GM23338 (cell line): Measurements from ENCODE around the gene GALM. TPM values are rescaled to one million over a fixed set of nuclear protein-coding genes. Genes with fewer than 3 reads are reported as not detected.

ENCODE experiments used
- ATAC-seq: fragments of 200-7000 bp; cut with Tn5 transposase; 3 replicates; pipeline ENCODE4 v1.9.1; 2020
- DNase-seq: peaks from one replicate; pipeline ENCODE4 v3.0.0-alpha.2; 2015; ENCODE audit warnings: low spot score
- H2AFZ ChIP-seq: fragments of 200-600 bp; sonication (generic); 2 replicates; pipeline ENCODE4 v1.8.0; 2016; ENCODE audit warnings: antibody characterized with exemption, mild to moderate bottlenecking, moderate library complexity
- H3F3A ChIP-seq: fragments of 200-600 bp; sonication (generic); replicated peaks from 2 replicates; pipeline ENCODE4 v1.8.0; 2017; ENCODE audit warnings: antibody characterized with exemption, mixed run types, low read depth
- H3K27ac ChIP-seq: fragments of 200-600 bp; sonication (generic); 2 replicates; pipeline ENCODE4 v1.6.1; 2016; ENCODE audit warnings: low read depth
- H3K27me3 ChIP-seq: fragments of 200-600 bp; sonication (generic); 2 replicates; pipeline ENCODE4 v1.8.0; 2016; ENCODE audit warnings: mild to moderate bottlenecking, mixed run types, moderate library complexity; ENCODE audit not compliant: insufficient read depth
- H3K36me3 ChIP-seq: fragments of 200-600 bp; sonication (generic); 2 replicates; pipeline ENCODE4 v1.8.0; 2016; ENCODE audit warnings: mild to moderate bottlenecking; ENCODE audit not compliant: insufficient read depth
- H3K4me1 ChIP-seq: fragments of 200-600 bp; sonication (generic); 2 replicates; pipeline ENCODE4 v1.8.0; 2016; ENCODE audit warnings: mild to moderate bottlenecking, moderate library complexity; ENCODE audit not compliant: insufficient read depth
- H3K4me2 ChIP-seq: fragments of 200-600 bp; sonication (generic); 2 replicates; pipeline ENCODE4 v1.7.1; 2017; ENCODE audit warnings: mixed run types
- H3K4me3 ChIP-seq: fragments of 200-600 bp; sonication (generic); 2 replicates; pipeline ENCODE4 v1.6.1; 2016; ENCODE audit warnings: mixed run types
- H3K79me2 ChIP-seq: fragments of 200-600 bp; sonication (generic); replicated peaks from 2 replicates; pipeline ENCODE4 v1.8.0; 2017; ENCODE audit warnings: mild to moderate bottlenecking; ENCODE audit not compliant: insufficient read depth
- H3K9me2 ChIP-seq: fragments of 200-600 bp; sonication (generic); 2 replicates; pipeline ENCODE4 v1.8.0; 2017; ENCODE audit not compliant: insufficient read depth
- H4K20me1 ChIP-seq: fragments of 200-600 bp; sonication (generic); replicated peaks from 2 replicates; pipeline ENCODE4 v1.8.0; 2017; ENCODE audit warnings: mild to moderate bottlenecking; ENCODE audit not compliant: insufficient read depth
- H3K27ac Mint-ChIP-seq: 2 replicates; pipeline ENCODE4 v1.8.0; 2020; ENCODE audit warnings: inconsistent platforms, mild to moderate bottlenecking, moderate library complexity, mixed read lengths
- H3K27me3 Mint-ChIP-seq: 3 replicates; pipeline ENCODE4 v1.8.0; 2022; ENCODE audit warnings: low read depth, mild to moderate bottlenecking, moderate library complexity, mixed read lengths, inconsistent platforms; ENCODE audit not compliant: insufficient read depth, poor library complexity
- H3K36me3 Mint-ChIP-seq: 3 replicates; pipeline ENCODE4 v1.8.0; 2021; ENCODE audit warnings: low read depth, mild to moderate bottlenecking, inconsistent platforms, moderate library complexity, mixed read lengths
- H3K4me1 Mint-ChIP-seq: 3 replicates; pipeline ENCODE4 v1.8.0; 2020; ENCODE audit warnings: mild to moderate bottlenecking, inconsistent platforms, mixed read lengths
- H3K4me3 Mint-ChIP-seq: 3 replicates; pipeline ENCODE4 v1.8.0; 2021; ENCODE audit warnings: moderate library complexity, mild to moderate bottlenecking, inconsistent platforms, mixed read lengths
- H3K9me3 Mint-ChIP-seq: 3 replicates; pipeline ENCODE4 v1.8.0; 2020; ENCODE audit warnings: moderate library complexity, mild to moderate bottlenecking, inconsistent platforms, mixed read lengths
- CREB1 ChIP-seq: fragments of 250-450 bp; sonication (Bioruptor Pico); IDR thresholded peaks from 2 replicates; pipeline ENCODE4 v1.5.0; 2020; ENCODE audit warnings: low read depth, mild to moderate bottlenecking, moderate library complexity
- CTCF ChIP-seq, 2 experiments: fragments of 200-600 bp in 1 of 2; sonication (generic) in 1 of 2; conservative IDR thresholded peaks; 2 replicates each; pipeline versions ENCODE4 v1.5.1 to v1.6.1; 2016 to 2017; ENCODE audit warnings: antibody characterized with exemption in 2 of 2, low read depth in 2 of 2, mild to moderate bottlenecking in 2 of 2, moderate library complexity in 1 of 2
- ETS1 ChIP-seq: IDR thresholded peaks from 2 replicates; pipeline ENCODE4 v1.6.1; 2016; ENCODE audit warnings: antibody characterized with exemption
- EZH2 ChIP-seq: fragments of 200-600 bp; sonication (generic); IDR thresholded peaks from one replicate; pipeline ENCODE4 v1.8.0; 2017; ENCODE audit warnings: antibody characterized with exemption, mild to moderate bottlenecking, low read depth; ENCODE audit not compliant: unreplicated experiment
- EZH2phosphoT487 ChIP-seq: fragments of 200-600 bp; sonication (generic); IDR thresholded peaks from one replicate; pipeline ENCODE4 v1.8.1; 2018; ENCODE audit warnings: antibody characterized with exemption; ENCODE audit not compliant: unreplicated experiment
- JUNB ChIP-seq: IDR thresholded peaks from one replicate; pipeline ENCODE4 v1.6.1; 2016; ENCODE audit warnings: antibody characterized with exemption; ENCODE audit not compliant: unreplicated experiment
- NANOG ChIP-seq: IDR thresholded peaks from 2 replicates; pipeline ENCODE4 v1.6.1; 2016; ENCODE audit warnings: antibody characterized with exemption, borderline replicate concordance
- POLR2AphosphoS5 ChIP-seq: IDR thresholded peaks from 2 replicates; pipeline ENCODE4 v1.6.1; 2016; ENCODE audit warnings: antibody characterized with exemption, low read depth
- REST ChIP-seq: IDR thresholded peaks from one replicate; pipeline ENCODE4 v1.6.1; 2018; ENCODE audit warnings: antibody characterized with exemption; ENCODE audit not compliant: unreplicated experiment
- STAT1 ChIP-seq: IDR thresholded peaks from one replicate; pipeline ENCODE4 v1.6.1; 2016; ENCODE audit warnings: antibody characterized with exemption; ENCODE audit not compliant: unreplicated experiment
- ZNF114 ChIP-seq: fragments of 250-450 bp; sonication (Bioruptor Pico); IDR thresholded peaks from 2 replicates; pipeline ENCODE4 v1.5.0; 2020; ENCODE audit warnings: mild to moderate bottlenecking, moderate library complexity
- ZNF331 ChIP-seq: fragments of 250-450 bp; sonication (Bioruptor Pico); IDR thresholded peaks from 2 replicates; pipeline ENCODE4 v1.5.0; 2020; ENCODE audit warnings: low read depth, mild to moderate bottlenecking, moderate library complexity
- ZNF462 ChIP-seq: fragments of 250-450 bp; sonication (Bioruptor Pico); IDR thresholded peaks from 2 replicates; pipeline ENCODE4 v1.5.0; 2020; ENCODE audit warnings: mild to moderate bottlenecking, moderate library complexity
- polyA plus RNA-seq: library from polyadenylated mRNA; unstranded; fragments of >200 nt; fragmentation: Nextera tagmentation; extraction: Ambion mirVana; gene quantifications from 2 replicates; pipeline ENCODE4 v1.2.1, GENCODE V29; 2016
- total RNA-seq: library from RNA; depleted of rRNA; stranded (reverse); fragments of >200 nt; shearing (Covaris generic); gene quantifications from 2 replicates; pipeline ENCODE4 v1.2.3, GENCODE V29; 2014

The GALM gene
- total and polyA plus RNA-seq, 2 experiments from 2014 or later: 9.3 to 21.6 TPM

- H3K4me2 ChIP-seq: no peak overlapping the region
- Mint-ChIP-seq H3K27ac (no peak overlapping the region), H3K4me3 (no peak overlapping the region), H3K9me3 (peaks cover 4% of the 10 kb centered on the region), H3K4me1 (peaks cover 14% of the 10 kb centered on the region), H3K27me3 (peaks cover 1% of the 10 kb centered on the region), H3K36me3 (peaks cover 4% of the 10 kb centered on the region)
- no peak overlapping the region for H3K4me3 ChIP-seq
- no peaks in the 10 kb centered on the region for H3F3A ChIP-seq
- no peaks in the 10 kb centered on the region for H3K27me3 ChIP-seq
- H3K36me3 ChIP-seq: no peaks in the 10 kb centered on the region
- no peak overlapping the region for H2AFZ ChIP-seq
- peaks cover 7% of the 10 kb centered on the region; the same call in 1 of the 2 replicates for H3K4me1 ChIP-seq
- TF ChIP-seq JUNB (no peak), POLR2AphosphoS5 (no peak), NANOG (no peak), ZNF114 (CRISPR knock-in tag) (no peak), CREB1 (CRISPR knock-in tag) (no peak), EZH2 (no peak), CTCF (conservative IDR thresholded peaks at IDR 0.05; ENCODE audit: low read depth in 2 of 2) (no peak), EZH2phosphoT487 (no peak), ZNF462 (CRISPR knock-in tag) (no peak), STAT1 (no peak), ETS1 (no peak), REST (no peak), ZNF331 (no peak)
- no peaks in the 10 kb centered on the region for H3K9me2 ChIP-seq
- ATAC-seq: no peak
- no peaks in the 10 kb centered on the region for H4K20me1 ChIP-seq
- H3K79me2 ChIP-seq: no peaks in the 10 kb centered on the region
- DNase-seq: no peak
- H3K27ac ChIP-seq: no peak overlapping the region
These were observed 46.5 kb downstream of the GALM start for GRCh38 chr2:38712413-38712812.
